SK-N-SH (cell line): ENCODE measurements around the gene SLC34A3. TPM values are rescaled to one million over a fixed set of nuclear protein-coding genes. Genes with fewer than 3 reads are reported as not detected.
A peak's percentile ranks its signal among the peaks of the same experiment; 100 is the strongest.

Experiments
- CTCF ChIA-PET: fragments of 300-600, 350-600 bp; formaldehyde crosslinking; extraction: SDS; loops from one replicate; lab custom pipeline; 2021; lab: Yijun Ruan, JAX
- POLR2A ChIA-PET: fragments of 350-600 bp; sonication (Branson Sonifier 250); formaldehyde crosslinking; extraction: SDS; loops from one replicate; lab custom pipeline; 2020; ENCODE audit warnings: antibody characterized with exemption, inconsistent platforms; lab: Yijun Ruan, JAX
- DNase-seq: peaks from one replicate; pipeline ENCODE4 v3.0.0; 2012
- H2AFZ ChIP-seq: fragments of 200-600 bp; sonication (generic); 2 replicates; pipeline ENCODE4 v1.8.1; 2016; ENCODE audit warnings: antibody characterized with exemption, mild to moderate bottlenecking, low read depth
- H3F3A ChIP-seq: fragments of 200-600 bp; sonication (generic); replicated peaks from 2 replicates; pipeline ENCODE3; 2016; ENCODE audit warnings: antibody characterized with exemption, mild to moderate bottlenecking; ENCODE audit not compliant: insufficient read depth
- H3K27ac ChIP-seq, 2 experiments: fragments of 200-500 bp in 1 of 2; fragments of 200-600 bp in 1 of 2; sonication (Bioruptor generic) in 1 of 2; sonication (generic), shearing (Covaris generic) in 1 of 2; 2 replicates each; pipeline versions ENCODE4 v1.5.1 to v1.6.1; 2014 to 2016; ENCODE audit warnings: low read depth in 2 of 2, inconsistent platforms in 1 of 2, low read length in 1 of 2, mild to moderate bottlenecking in 1 of 2, mixed read lengths in 1 of 2
- H3K27me3 ChIP-seq: fragments of 200-600 bp; sonication (generic), shearing (Covaris generic); 2 replicates; pipeline ENCODE4 v1.6.1; 2016; ENCODE audit warnings: mixed run types; ENCODE audit not compliant: insufficient read depth
- H3K36me3 ChIP-seq, 2 experiments: fragments of 200-500 bp in 1 of 2; fragments of 200-600 bp in 1 of 2; sonication (Bioruptor generic) in 1 of 2; sonication (generic) in 1 of 2; replicated peaks in 1 of 2; 2 replicates each; pipeline versions ENCODE3 to v1.5.1; 2014 to 2016; ENCODE audit warnings: low read length in 1 of 2, mild to moderate bottlenecking in 1 of 2; ENCODE audit not compliant: insufficient read depth in 2 of 2, control insufficient read depth in 1 of 2
- H3K4me1 ChIP-seq, 2 experiments: fragments of 200-500 bp in 1 of 2; fragments of 200-600 bp in 1 of 2; sonication (Bioruptor generic) in 1 of 2; sonication (generic), shearing (Covaris generic) in 1 of 2; 2 replicates each; pipeline versions ENCODE4 v1.5.1 to v1.6.1; 2014 to 2016; ENCODE audit warnings: low read depth in 1 of 2, low read length in 1 of 2, mixed run types in 1 of 2; ENCODE audit not compliant: insufficient read depth in 2 of 2, control insufficient read depth in 1 of 2
- H3K4me2 ChIP-seq: fragments of 200-600 bp; sonication (generic), shearing (Covaris generic); 2 replicates; pipeline ENCODE4 v1.6.1; 2017; ENCODE audit warnings: mixed run types
- H3K4me3 ChIP-seq, 2 experiments: fragments of 200-500 bp in 1 of 2; fragments of 200-600 bp in 1 of 2; sonication (Bioruptor generic) in 1 of 2; sonication (generic), shearing (Covaris generic) in 1 of 2; 2 replicates each; pipeline versions ENCODE4 v1.5.1 to v1.8.1; 2014 to 2016; ENCODE audit warnings: low read depth in 2 of 2, inconsistent platforms in 1 of 2, low read length in 1 of 2, mild to moderate bottlenecking in 1 of 2, mixed read lengths in 1 of 2, moderate library complexity in 1 of 2
- H3K79me2 ChIP-seq: fragments of 200-600 bp; sonication (generic); 2 replicates; pipeline ENCODE4 v1.8.1; 2017; ENCODE audit warnings: mild to moderate bottlenecking; ENCODE audit not compliant: insufficient read depth
- H3K9ac ChIP-seq: fragments of 200-600 bp; sonication (generic); 2 replicates; pipeline ENCODE4 v1.6.1; 2017; ENCODE audit warnings: mixed run types
- H3K9me2 ChIP-seq: fragments of 200-600 bp; sonication (generic); 2 replicates; pipeline ENCODE4 v1.6.1; 2017; ENCODE audit warnings: mixed run types
- H3K9me3 ChIP-seq: fragments of 200-600 bp; sonication (generic); 2 replicates; pipeline ENCODE4 v1.6.1; 2017; ENCODE audit warnings: mixed run types, mild to moderate bottlenecking, moderate library complexity
- H4K20me1 ChIP-seq: fragments of 200-600 bp; sonication (generic); 2 replicates; pipeline ENCODE4 v1.6.1; 2017; ENCODE audit warnings: mild to moderate bottlenecking, mixed run types; ENCODE audit not compliant: insufficient read depth
- EP300 ChIP-seq, 2 experiments: IDR thresholded peaks; 2 replicates each; pipeline versions ENCODE4 v1.4.0 to v1.6.1; 2012; ENCODE audit warnings: borderline replicate concordance in 1 of 2, low read depth in 1 of 2, low read length in 1 of 2
- FOXJ3 ChIP-seq: sonication (generic); formaldehyde crosslinking; IDR thresholded peaks from 2 replicates; pipeline ENCODE4 v1.5.1; 2020; ENCODE audit warnings: mild to moderate bottlenecking, missing genetic modification reagents
- FOXM1 ChIP-seq: IDR thresholded peaks from 2 replicates; pipeline ENCODE4 v1.4.0; 2012; ENCODE audit warnings: low read depth, mild to moderate bottlenecking
- GABPA ChIP-seq: IDR thresholded peaks from 2 replicates; pipeline ENCODE4 v1.4.0; 2012; ENCODE audit warnings: low read depth, mild to moderate bottlenecking
- GATA2 ChIP-seq: sonication (generic); formaldehyde crosslinking; IDR thresholded peaks from 2 replicates; pipeline ENCODE4 v1.5.0; 2020; ENCODE audit warnings: mild to moderate bottlenecking, missing genetic modification reagents
- NFIC ChIP-seq: IDR thresholded peaks from 2 replicates; pipeline ENCODE4 v1.4.0; 2012; ENCODE audit warnings: borderline replicate concordance
- POLR2AphosphoS5 ChIP-seq: IDR thresholded peaks from 2 replicates; pipeline ENCODE4 v1.6.1; 2012; ENCODE audit warnings: low read depth, low read length
- RAD21 ChIP-seq: IDR thresholded peaks from 2 replicates; pipeline ENCODE4 v1.6.1; 2012; ENCODE audit warnings: mild to moderate bottlenecking, low read length
- RCOR1 ChIP-seq: fragments of 150-350 bp; IDR thresholded peaks from 2 replicates; pipeline ENCODE4 v1.6.1; 2017; ENCODE audit warnings: antibody characterized with exemption, low read length
- RXRA ChIP-seq: IDR thresholded peaks from 2 replicates; pipeline ENCODE4 v1.4.0; 2012; ENCODE audit warnings: low read depth, mild to moderate bottlenecking, borderline replicate concordance
- SIN3A ChIP-seq: IDR thresholded peaks from 2 replicates; pipeline ENCODE4 v1.6.1; 2012; ENCODE audit warnings: low read depth, mild to moderate bottlenecking, low read length, moderate library complexity, borderline replicate concordance
- TAF1 ChIP-seq: IDR thresholded peaks from 2 replicates; pipeline ENCODE4 v1.6.1; 2012; ENCODE audit warnings: low read depth, mild to moderate bottlenecking, low read length, moderate library complexity, borderline replicate concordance
- TCF12 ChIP-seq: IDR thresholded peaks from 2 replicates; pipeline ENCODE4 v1.4.0; 2012
- TEAD4 ChIP-seq: IDR thresholded peaks from 2 replicates; pipeline ENCODE4 v1.4.0; 2012; ENCODE audit warnings: mild to moderate bottlenecking, borderline replicate concordance; ENCODE audit not compliant: insufficient read depth
- USF1 ChIP-seq: IDR thresholded peaks from 2 replicates; pipeline ENCODE4 v1.4.0; 2012; ENCODE audit warnings: low read depth, borderline replicate concordance
- USF2 ChIP-seq: fragments of 150-350 bp; IDR thresholded peaks from 2 replicates; pipeline ENCODE4 v1.6.1; 2017; ENCODE audit warnings: antibody characterized with exemption, low read length, low read depth, borderline replicate concordance
- WGBS: methylation state at CpG from one replicate; pipeline ENCODE4 v1.1.6; 2017; ENCODE audit warnings: low lambda C conversion rate; 5-methylcytosine and 5-hydroxymethylcytosine counted together
- polyA plus RNA-seq, 3 experiments: library from polyadenylated mRNA; depleted of rRNA; stranded (reverse); fragments of >200 nt; gene quantifications; 2 replicates each; pipeline ENCODE4 v1.2.3, GENCODE V29; 2012
- TF ChIP-seq, protein P1 (sequence below): IDR thresholded peaks from 2 replicates; pipeline ENCODE4 v1.4.0; 2012; ENCODE audit warnings: low read depth
- TF ChIP-seq, protein P2 (sequence below): IDR thresholded peaks from 2 replicates; pipeline ENCODE4 v1.4.0; 2012; ENCODE audit warnings: low read depth, borderline replicate concordance

The SLC34A3 gene
- polyA plus RNA-seq, 1 of the 3 experiments (the other 2 are of a cell fraction): not detected

GRCh38 chr9:137278721-137279711, 48.3 kb downstream of the SLC34A3 start:
- Histone ChIP-seq H3K4me1 (peaks cover 0 to 8% of the 10 kb centered on the region in 2 experiments; a peak in 2 of 4 replicates), H4K20me1 (no peaks in the 10 kb centered on the region), H3K27ac (no peak overlapping the region), H2AFZ (no peak overlapping the region), H3K9me3 (no peaks in the 10 kb centered on the region), H3F3A (peaks cover 11% of the 10 kb centered on the region), H3K4me2 (no peak overlapping the region), H3K4me3 (no peak overlapping the region), H3K79me2 (no peaks in the 10 kb centered on the region), H3K36me3 (peaks cover 0 to 3% of the 10 kb centered on the region in 2 experiments), H3K27me3 (no peaks in the 10 kb centered on the region), H3K9ac (no peak overlapping the region), H3K9me2 (no peaks in the 10 kb centered on the region)
- ChIA-PET CTCF (interaction anchor here (0.7 to 1.4 kb wide), 4 partner anchors 14 to 507 kb away, joined by 3 read pairs; partner anchors contain the start of genes EXD3 and NOXA1), POLR2A (no interaction called here)
- 98% methylated on average over 99 of the region's 139 CpGs for WGBS
- DNase-seq: peak; percentile 19
- TF ChIP-seq USF1 (no peak), TEAD4 (no peak), FOXJ3 (no peak), USF2 (no peak), POLR2AphosphoS5 (no peak), GABPA (no peak), GATA2 (CRISPR knock-in tag) (no peak)

DNA sequence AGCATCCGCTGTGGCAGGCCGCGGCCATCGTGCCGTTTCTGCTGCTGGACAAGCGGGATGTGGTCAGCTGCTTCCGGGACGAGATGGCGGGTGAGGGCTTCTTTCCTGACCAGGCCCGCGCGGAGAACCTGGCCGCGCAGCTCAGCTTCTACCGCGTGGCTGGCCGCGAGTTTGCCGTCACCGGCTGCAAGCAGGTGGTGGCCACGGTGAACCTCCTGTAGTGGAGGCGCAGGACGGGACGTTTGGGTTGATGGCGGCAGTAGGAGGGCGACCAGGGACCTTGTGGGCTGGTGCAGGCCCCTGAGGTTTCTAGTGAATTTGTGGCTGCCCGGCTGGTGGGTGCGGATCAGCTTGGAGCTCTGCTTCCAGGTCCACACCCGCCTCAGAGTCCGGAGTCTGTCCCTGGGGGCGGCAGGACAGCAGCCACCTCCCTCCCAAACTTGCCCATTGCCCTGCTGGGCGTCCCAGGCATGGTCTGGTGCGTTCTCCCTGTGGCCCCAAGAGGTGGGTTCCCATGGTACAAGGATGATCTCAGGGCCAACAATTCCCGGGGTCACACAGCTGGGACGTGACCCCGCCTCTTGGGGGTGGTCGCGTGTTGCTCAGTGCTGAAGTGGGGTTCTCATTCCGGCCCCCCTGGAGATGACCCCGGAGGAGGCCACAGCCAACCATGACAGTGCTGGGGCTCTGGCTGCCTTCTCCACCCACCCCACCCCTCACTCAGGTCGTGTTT, 49.2 kb downstream of the SLC34A3 start:
- H3K4me2 ChIP-seq: no peak overlapping the region
- no peaks in the 10 kb centered on the region for H4K20me1 ChIP-seq
- H3K9ac ChIP-seq: no peak overlapping the region
- peaks cover 0 to 8% of the 10 kb centered on the region in 2 experiments; a peak in 2 of 4 replicates for H3K4me1 ChIP-seq
- H3K9me3 ChIP-seq: no peaks in the 10 kb centered on the region
- H3K27me3 ChIP-seq: no peaks in the 10 kb centered on the region
- H3K79me2 ChIP-seq: no peaks in the 10 kb centered on the region
- ChIA-PET CTCF (interaction anchor here (0.8 to 1.4 kb wide), 4 partner anchors 12 to 143 kb away, joined by 3 to 6 read pairs (median 3); partner anchors contain the start of genes EXD3 and NOXA1), POLR2A (no interaction called here)
- H3K9me2 ChIP-seq: no peaks in the 10 kb centered on the region
- H3K4me3 ChIP-seq: no peak overlapping the region
- no peaks in the 10 kb centered on the region for H3K36me3 ChIP-seq
- no peak for DNase-seq
- WGBS: 96% methylated on average over 32 of the region's 41 CpGs
- peaks cover 10% of the 10 kb centered on the region for H3F3A ChIP-seq
- H2AFZ ChIP-seq: no peak overlapping the region
- no peak overlapping the region for H3K27ac ChIP-seq
- TF ChIP-seq NFIC (no peak), USF2 (no peak), FOXM1 (no peak), RXRA (no peak), TCF12 (no peak), RCOR1 (no peak), FOXJ3 (no peak), TAF1 (no peak), SIN3A (no peak), RAD21 (no peak), EP300 (IDR thresholded peaks at IDR 0.05; ENCODE audit: borderline replicate concordance in 1 of 2, low read depth in 1 of 2, low read length in 1 of 2) (no peak)
- TF ChIP-seq, protein P1, sequence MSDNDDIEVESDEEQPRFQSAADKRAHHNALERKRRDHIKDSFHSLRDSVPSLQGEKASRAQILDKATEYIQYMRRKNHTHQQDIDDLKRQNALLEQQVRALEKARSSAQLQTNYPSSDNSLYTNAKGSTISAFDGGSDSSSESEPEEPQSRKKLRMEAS: no peak
- TF ChIP-seq, protein P2, sequence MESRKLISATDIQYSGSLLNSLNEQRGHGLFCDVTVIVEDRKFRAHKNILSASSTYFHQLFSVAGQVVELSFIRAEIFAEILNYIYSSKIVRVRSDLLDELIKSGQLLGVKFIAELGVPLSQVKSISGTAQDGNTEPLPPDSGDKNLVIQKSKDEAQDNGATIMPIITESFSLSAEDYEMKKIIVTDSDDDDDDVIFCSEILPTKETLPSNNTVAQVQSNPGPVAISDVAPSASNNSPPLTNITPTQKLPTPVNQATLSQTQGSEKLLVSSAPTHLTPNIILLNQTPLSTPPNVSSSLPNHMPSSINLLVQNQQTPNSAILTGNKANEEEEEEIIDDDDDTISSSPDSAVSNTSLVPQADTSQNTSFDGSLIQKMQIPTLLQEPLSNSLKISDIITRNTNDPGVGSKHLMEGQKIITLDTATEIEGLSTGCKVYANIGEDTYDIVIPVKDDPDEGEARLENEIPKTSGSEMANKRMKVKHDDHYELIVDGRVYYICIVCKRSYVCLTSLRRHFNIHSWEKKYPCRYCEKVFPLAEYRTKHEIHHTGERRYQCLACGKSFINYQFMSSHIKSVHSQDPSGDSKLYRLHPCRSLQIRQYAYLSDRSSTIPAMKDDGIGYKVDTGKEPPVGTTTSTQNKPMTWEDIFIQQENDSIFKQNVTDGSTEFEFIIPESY: no peak
